HL-60 (cell line): ENCODE results near the gene STIMATE.

Source experiments
- DNase-seq, 2 experiments: peaks; one replicate each; pipeline ENCODE4 v3.0.0-alpha.2; 2010 to 2020; ENCODE audit warnings: low read depth in 1 of 2, low spot score in 1 of 2
- H3K27ac ChIP-seq: fragments of 250-450 bp; sonication (Bioruptor Pico); replicated peaks from 2 replicates; pipeline ENCODE4 v1.5.1; 2020; ENCODE audit warnings: mild to moderate bottlenecking, moderate library complexity
- H3K27me3 ChIP-seq: fragments of 250-450 bp; sonication (Bioruptor Pico); 2 replicates; pipeline ENCODE4 v1.5.1; 2021; ENCODE audit warnings: mild to moderate bottlenecking, moderate library complexity; ENCODE audit not compliant: insufficient read depth, poor library complexity, severe bottlenecking
- H3K4me3 ChIP-seq: replicated peaks from 2 replicates; pipeline ENCODE4 v1.5.1; 2011; ENCODE audit warnings: mild to moderate bottlenecking, control low read depth, low read length; ENCODE audit not compliant: insufficient read depth
- GABPA ChIP-seq: IDR thresholded peaks from 2 replicates; pipeline ENCODE4 v1.6.1; 2012; ENCODE audit warnings: low read depth
- POLR2AphosphoS5 ChIP-seq: IDR thresholded peaks from 2 replicates; pipeline ENCODE4 v1.6.1; 2012; ENCODE audit warnings: low read depth
- REST ChIP-seq: IDR thresholded peaks from 2 replicates; pipeline ENCODE4 v1.6.1; 2012; ENCODE audit warnings: low read depth; ENCODE audit not compliant: insufficient replicate concordance
- SPI1 ChIP-seq: IDR thresholded peaks from 2 replicates; pipeline ENCODE4 v1.6.1; 2012; ENCODE audit warnings: low read depth, mild to moderate bottlenecking, borderline replicate concordance
- TF ChIP-seq, protein P1 (sequence below): IDR thresholded peaks from one replicate; pipeline ENCODE4 v1.5.1; 2011; ENCODE audit warnings: low read length, control low read depth, inconsistent platforms; ENCODE audit not compliant: insufficient read depth

STIMATE gene

DNA sequence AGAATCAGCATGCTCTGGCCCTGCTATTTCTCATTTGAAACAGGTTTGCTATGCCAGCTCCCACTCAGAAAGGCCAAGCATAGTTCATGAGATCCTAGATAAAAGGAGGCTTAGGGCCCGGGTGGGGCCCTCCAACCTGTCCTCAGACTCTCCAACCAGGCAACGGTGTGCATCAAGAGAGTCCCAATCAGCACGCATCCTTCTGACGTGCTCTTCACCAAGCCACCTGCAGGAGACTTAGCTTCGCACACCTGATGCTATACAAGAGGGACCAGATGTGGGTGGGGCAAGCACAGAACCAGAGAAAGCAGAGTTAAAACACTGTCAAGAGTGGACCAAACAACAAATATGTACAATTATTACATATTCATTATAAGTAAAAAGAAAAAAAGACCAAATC lies 17.3 kb downstream of the STIMATE start:
- TF ChIP-seq GABPA (no peak), REST (no peak), SPI1 (no peak), POLR2AphosphoS5 (no peak)
- TF ChIP-seq, protein P1, sequence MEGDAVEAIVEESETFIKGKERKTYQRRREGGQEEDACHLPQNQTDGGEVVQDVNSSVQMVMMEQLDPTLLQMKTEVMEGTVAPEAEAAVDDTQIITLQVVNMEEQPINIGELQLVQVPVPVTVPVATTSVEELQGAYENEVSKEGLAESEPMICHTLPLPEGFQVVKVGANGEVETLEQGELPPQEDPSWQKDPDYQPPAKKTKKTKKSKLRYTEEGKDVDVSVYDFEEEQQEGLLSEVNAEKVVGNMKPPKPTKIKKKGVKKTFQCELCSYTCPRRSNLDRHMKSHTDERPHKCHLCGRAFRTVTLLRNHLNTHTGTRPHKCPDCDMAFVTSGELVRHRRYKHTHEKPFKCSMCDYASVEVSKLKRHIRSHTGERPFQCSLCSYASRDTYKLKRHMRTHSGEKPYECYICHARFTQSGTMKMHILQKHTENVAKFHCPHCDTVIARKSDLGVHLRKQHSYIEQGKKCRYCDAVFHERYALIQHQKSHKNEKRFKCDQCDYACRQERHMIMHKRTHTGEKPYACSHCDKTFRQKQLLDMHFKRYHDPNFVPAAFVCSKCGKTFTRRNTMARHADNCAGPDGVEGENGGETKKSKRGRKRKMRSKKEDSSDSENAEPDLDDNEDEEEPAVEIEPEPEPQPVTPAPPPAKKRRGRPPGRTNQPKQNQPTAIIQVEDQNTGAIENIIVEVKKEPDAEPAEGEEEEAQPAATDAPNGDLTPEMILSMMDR = no peak
- no peaks in the 10 kb centered on the region for H3K27me3 ChIP-seq
- no peak overlapping the region for H3K4me3 ChIP-seq
- no peak for DNase-seq
- no peak overlapping the region for H3K27ac ChIP-seq

GRCh38 chr3:52879581-52879980 lies 17.8 kb downstream of the STIMATE start:
- H3K27ac ChIP-seq = no peak overlapping the region
- TF ChIP-seq, protein P1 = no peak
- TF ChIP-seq GABPA (no peak), POLR2AphosphoS5 (no peak), REST (no peak), SPI1 (no peak)
- no peak for DNase-seq
- no peaks in the 10 kb centered on the region for H3K27me3 ChIP-seq
- H3K4me3 ChIP-seq = no peak overlapping the region

DNA sequence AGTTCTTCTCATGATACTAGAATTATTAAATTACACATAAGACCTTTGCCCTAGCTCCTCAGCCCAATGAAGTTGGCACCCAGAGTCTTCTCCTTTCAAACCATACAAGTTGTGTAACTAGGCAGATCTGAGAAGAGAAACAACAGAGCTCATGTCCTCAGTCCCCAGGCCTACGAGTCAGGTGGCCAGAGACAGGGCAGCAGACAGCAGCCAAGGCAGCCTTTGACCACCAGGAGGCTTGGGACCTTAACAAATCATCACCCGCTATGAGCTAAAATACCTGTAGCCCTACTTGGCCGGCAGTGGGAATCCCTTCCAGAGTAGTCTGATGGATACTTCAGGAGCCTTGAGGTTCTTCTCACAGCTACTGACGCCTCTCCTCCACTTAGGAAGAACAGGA lies 18.3 kb downstream of the STIMATE start:
- no peak for TF ChIP-seq GABPA
- TF ChIP-seq, protein P1 = peak; percentile 2
- no peak for TF ChIP-seq SPI1
- no peak for TF ChIP-seq POLR2AphosphoS5
- no peak for TF ChIP-seq REST
- DNase-seq = no peak
- H3K4me3 ChIP-seq = no peak overlapping the region
- no peaks in the 10 kb centered on the region for H3K27me3 ChIP-seq
- no peak overlapping the region for H3K27ac ChIP-seq
